Stimulated activated CD8-positive, alpha-beta memory T cell treated with anti-CD3 and anti-CD28 coated beads, Interleukin-2, amount 100 ng/mL, for 1 hour (primary cell): ENCODE measurements around the gene MAGEA4.

ENCODE experiments used
- DNase-seq, 2 donors: peaks; one replicate each; pipeline ENCODE4 v3.0.0-alpha.2; 2020; ENCODE audit warnings: low read depth in 2 of 2

Gene MAGEA4

GRCh38 chrX:151923648-151924047 is 11.0 kb downstream of the MAGEA4 start:
- DNase-seq = no peak

GRCh38 chrX:151929126-151929525 is 16.4 kb downstream of the MAGEA4 start:
- DNase-seq = no peak

GRCh38 chrX:151935358-151935757 is 22.7 kb downstream of the MAGEA4 start:
- DNase-seq = no peak

- no peak for DNase-seq
These were observed 25.5 kb downstream of the MAGEA4 start for GRCh38 chrX:151938172-151938571.

- no peak for DNase-seq
These were observed 42.0 kb downstream of the MAGEA4 start for GRCh38 chrX:151954730-151955129.

GRCh38 chrX:151958101-151958500 is 45.4 kb downstream of the MAGEA4 start:
- no peak for DNase-seq

GRCh38 chrX:151962034-151962433 is 49.3 kb downstream of the MAGEA4 start:
- DNase-seq = no peak

GRCh38 chrX:151966236-151966635 is 53.5 kb downstream of the MAGEA4 start:
- no peak for DNase-seq

GRCh38 chrX:151970027-151970426 is 57.3 kb downstream of the MAGEA4 start:
- no peak for DNase-seq

GRCh38 chrX:151970661-151971060 is 58.0 kb downstream of the MAGEA4 start:
- no peak for DNase-seq

- DNase-seq = no peak
These were observed 60.5 kb downstream of the MAGEA4 start for GRCh38 chrX:151973060-151973661.

- no peak for DNase-seq
These were observed 61.2 kb downstream of the MAGEA4 start for GRCh38 chrX:151973851-151974335.
